ENCODE data around the gene KLHDC9. TPM values are rescaled to one million over a fixed set of nuclear protein-coding genes. Genes with fewer than 3 reads are reported as not detected.
"Not testable (repeated sequence)": the region's sequence is repeated elsewhere in the genome, so short reads cannot be mapped to it uniquely, and the experiment has no call there.

The KLHDC9 gene
- total RNA-seq, 4 donors from 2014 or later, result 0.51 to 12.1 (median 3.4) TPM

GRCh38 chr1:161054805-161055204 is 43.4 kb upstream of the KLHDC9 start:
- no peak for TF ChIP-seq POLR2A (IDR thresholded peaks at IDR 0.05)
- no peak for TF ChIP-seq CTCF (IDR thresholded peaks at IDR 0.05)
- intact Hi-C loops (cut with DNase I; ENCODE audit: low total_unique reads), result no loop called here
- Histone ChIP-seq H3K27me3 (no peaks in the 10 kb centered on the region), H3K4me3 (no peak overlapping the region), H3K27ac (no peak overlapping the region), H3K36me3 (no peaks in the 10 kb centered on the region), H3K9me3 (no peaks in the 10 kb centered on the region), H3K4me1 (no peaks in the 10 kb centered on the region)
- DNase-seq, result no peak

GRCh38 chr1:161059293-161059692 is 38.9 kb upstream of the KLHDC9 start:
- Histone ChIP-seq H3K27ac (no peak overlapping the region), H3K4me3 (no peak overlapping the region), H3K27me3 (no peaks in the 10 kb centered on the region), H3K9me3 (no peaks in the 10 kb centered on the region), H3K36me3 (no peaks in the 10 kb centered on the region), H3K4me1 (no peaks in the 10 kb centered on the region)
- no peak for TF ChIP-seq CTCF (IDR thresholded peaks at IDR 0.05)
- TF ChIP-seq POLR2A (IDR thresholded peaks at IDR 0.05), result no peak
- intact Hi-C loops (cut with DNase I; ENCODE audit: low total_unique reads), result no loop called here
- DNase-seq, result no peak

- TF ChIP-seq POLR2A (IDR thresholded peaks at IDR 0.05), result no peak
- TF ChIP-seq CTCF (IDR thresholded peaks at IDR 0.05), result no peak
- no peaks in the 10 kb centered on the region for H3K27me3 ChIP-seq
- DNase-seq, result no peak
- intact Hi-C loops (cut with DNase I; ENCODE audit: low total_unique reads), result no loop called here
- no peak overlapping the region for H3K27ac ChIP-seq
- H3K36me3 ChIP-seq, result no peaks in the 10 kb centered on the region
- no peaks in the 10 kb centered on the region for H3K9me3 ChIP-seq
- H3K4me3 ChIP-seq, result no peak overlapping the region
- no peaks in the 10 kb centered on the region for H3K4me1 ChIP-seq
Measured at GRCh38 chr1:161061419-161061818, 36.7 kb upstream of the KLHDC9 start.

- H3K27me3 ChIP-seq; intact Hi-C loops (cut with DNase I; ENCODE audit: low total_unique reads); H3K4me3 ChIP-seq; H3K9me3 ChIP-seq; DNase-seq; H3K4me1 ChIP-seq; H3K36me3 ChIP-seq; H3K27ac ChIP-seq: not testable (repeated sequence)
Measured at GRCh38 chr1:161063936-161064335, 34.2 kb upstream of the KLHDC9 start.

GRCh38 chr1:161065681-161066080 is 32.5 kb upstream of the KLHDC9 start:
- H3K27me3 ChIP-seq; H3K4me1 ChIP-seq; intact Hi-C loops (cut with DNase I; ENCODE audit: low total_unique reads); DNase-seq; H3K36me3 ChIP-seq; H3K9me3 ChIP-seq; H3K4me3 ChIP-seq; H3K27ac ChIP-seq: not testable (repeated sequence)

GRCh38 chr1:161066694-161067093 is 31.5 kb upstream of the KLHDC9 start:
- no peak for DNase-seq
- H3K4me1 ChIP-seq, result no peaks in the 10 kb centered on the region
- no peaks in the 10 kb centered on the region for H3K36me3 ChIP-seq
- H3K4me3 ChIP-seq, result no peak overlapping the region
- TF ChIP-seq POLR2A (IDR thresholded peaks at IDR 0.05) (no peak), CTCF (IDR thresholded peaks at IDR 0.05) (no peak)
- intact Hi-C loops (cut with DNase I; ENCODE audit: low total_unique reads), result no loop called here
- H3K27me3 ChIP-seq, result no peaks in the 10 kb centered on the region
- H3K9me3 ChIP-seq, result no peaks in the 10 kb centered on the region
- H3K27ac ChIP-seq, result no peak overlapping the region
